SH-SY5Y (cell line): ENCODE measurements around the gene MBP.

Experiments
- GATA2 ChIP-seq: IDR thresholded peaks from 2 replicates; pipeline ENCODE4 v1.6.1; 2011; ENCODE audit warnings: mild to moderate bottlenecking, low read depth, low read length
- GATA3 ChIP-seq: IDR thresholded peaks from 2 replicates; pipeline ENCODE4 v1.6.1; 2011; ENCODE audit warnings: low read depth, mild to moderate bottlenecking, low read length, moderate library complexity

Gene MBP

DNA sequence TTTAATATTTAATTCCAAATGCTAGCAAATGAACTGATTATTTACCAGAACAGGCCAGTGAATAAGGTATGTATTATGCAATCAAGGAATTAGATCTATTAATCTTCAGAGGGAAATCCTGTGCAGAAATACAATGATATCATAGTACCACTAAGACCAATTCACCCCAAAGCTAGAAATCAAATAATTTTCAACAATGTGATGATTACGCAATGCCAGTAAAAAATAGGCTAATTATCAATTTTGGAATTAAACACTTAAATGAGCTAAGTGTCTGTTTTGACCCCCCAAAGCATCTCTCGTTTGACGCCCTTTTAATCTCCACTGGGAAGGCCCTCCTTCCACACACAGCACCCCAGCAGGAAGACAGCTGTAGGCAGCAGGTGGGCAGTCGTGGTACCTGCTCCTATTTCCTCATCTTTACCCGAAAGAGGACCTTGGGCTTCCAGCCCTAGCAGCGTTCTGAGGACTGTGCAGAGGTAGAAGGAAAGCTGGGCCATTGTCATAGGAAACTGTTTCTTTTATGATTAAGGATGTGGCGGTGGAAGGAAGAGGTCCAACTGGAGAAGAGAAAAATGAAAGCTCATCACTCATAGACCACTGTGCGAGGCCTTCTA, 84.7 kb downstream of the MBP start:
- TF ChIP-seq GATA3 = no peak

DNA sequence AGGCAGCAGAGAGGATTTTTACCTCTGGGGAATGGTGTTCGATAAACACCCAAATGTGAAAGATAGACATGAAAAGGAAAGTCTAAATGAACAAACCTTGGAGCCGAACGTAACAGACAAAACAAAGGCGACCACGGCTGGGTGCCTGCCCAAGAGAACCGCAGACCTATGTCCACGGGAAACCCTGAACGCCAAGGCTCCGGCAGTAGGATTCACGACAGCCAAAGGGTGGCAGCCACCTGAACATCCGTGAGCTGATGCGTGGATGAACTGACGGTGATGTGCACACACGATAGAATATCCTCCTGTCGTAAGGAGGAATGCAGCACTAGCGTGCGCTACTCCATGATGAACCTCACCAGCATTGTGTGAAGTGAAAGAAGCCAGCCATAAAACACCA, 85.6 kb downstream of the MBP start:
- TF ChIP-seq GATA3 (no peak), GATA2 (no peak)

DNA sequence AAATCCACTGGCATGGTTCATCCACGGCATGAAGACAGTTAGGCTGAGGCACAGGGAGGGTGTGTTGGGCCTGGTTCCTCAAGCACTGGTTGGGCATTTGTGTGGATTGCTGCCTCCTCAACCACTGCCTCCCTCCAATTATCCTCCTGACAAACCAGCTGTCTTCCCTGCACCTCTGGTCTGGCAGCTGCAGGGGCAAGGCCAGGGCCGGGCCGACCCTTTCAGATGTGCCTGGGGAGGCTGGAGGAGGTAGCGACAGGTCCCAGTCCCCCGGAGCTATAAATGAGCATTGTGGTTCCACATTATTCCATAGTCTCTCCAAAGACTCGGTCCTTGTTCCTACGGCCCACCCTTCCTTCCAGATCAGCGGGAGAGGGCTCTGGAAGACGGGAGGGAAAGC, 86.2 kb downstream of the MBP start:
- no peak for TF ChIP-seq GATA2
- TF ChIP-seq GATA3 = no peak

DNA sequence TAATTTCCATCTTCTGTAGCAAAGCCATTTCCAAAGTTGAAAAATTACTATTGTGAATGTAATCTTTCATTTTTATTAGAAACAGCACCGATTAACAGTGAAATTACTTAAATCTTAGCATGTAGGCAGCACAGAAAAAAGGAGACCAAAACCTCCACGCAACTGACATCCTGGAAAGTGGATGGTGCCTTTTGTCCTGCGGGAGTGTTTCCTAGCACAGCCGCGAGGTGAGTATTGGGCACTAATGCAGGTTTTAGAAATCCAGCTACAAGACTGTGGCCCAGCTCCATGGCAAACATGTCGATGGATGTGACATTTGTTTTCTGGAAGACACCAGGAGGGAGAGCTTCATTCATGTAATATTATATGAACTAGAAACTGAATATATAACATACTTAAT, 86.9 kb downstream of the MBP start:
- TF ChIP-seq GATA2 (no peak), GATA3 (no peak)

DNA sequence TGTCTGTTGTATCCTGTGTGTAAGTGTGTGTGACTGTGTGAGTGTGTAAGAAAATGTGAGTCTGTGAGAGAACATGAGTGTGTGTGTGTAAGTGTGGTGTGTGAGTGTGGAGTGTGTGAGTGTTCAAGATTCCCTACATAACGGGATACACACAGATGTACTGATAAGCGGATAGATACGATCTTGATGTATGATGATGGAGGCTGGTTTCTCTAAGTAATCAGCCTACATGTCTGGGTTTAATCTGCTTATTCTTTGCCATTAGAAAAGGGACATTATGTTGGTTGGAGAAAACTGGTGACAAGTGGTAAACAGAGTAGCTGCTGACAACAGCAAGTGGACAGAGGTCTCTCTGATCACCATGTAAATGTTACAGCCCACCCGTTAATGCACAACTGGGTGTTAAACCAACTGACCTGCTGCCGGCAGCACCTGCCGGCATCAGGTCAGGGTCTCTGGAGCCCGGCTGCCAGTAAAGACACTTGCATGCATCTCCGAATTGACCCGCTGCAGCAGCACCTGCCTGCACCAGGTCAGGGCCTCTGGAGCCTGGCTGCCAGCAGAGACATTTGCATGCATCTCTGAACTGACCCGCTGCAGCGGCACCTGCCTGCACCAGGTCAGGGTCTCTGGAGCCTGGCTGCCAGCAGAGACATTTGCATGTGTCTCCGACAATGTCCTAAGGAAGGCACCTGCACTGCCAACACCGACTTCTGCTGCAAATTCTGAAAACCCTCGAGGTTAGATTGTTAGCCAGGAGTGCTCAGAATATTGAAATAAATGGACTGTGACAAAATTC, 87.5 kb downstream of the MBP start:
- TF ChIP-seq GATA3 (no peak), GATA2 (no peak)

DNA sequence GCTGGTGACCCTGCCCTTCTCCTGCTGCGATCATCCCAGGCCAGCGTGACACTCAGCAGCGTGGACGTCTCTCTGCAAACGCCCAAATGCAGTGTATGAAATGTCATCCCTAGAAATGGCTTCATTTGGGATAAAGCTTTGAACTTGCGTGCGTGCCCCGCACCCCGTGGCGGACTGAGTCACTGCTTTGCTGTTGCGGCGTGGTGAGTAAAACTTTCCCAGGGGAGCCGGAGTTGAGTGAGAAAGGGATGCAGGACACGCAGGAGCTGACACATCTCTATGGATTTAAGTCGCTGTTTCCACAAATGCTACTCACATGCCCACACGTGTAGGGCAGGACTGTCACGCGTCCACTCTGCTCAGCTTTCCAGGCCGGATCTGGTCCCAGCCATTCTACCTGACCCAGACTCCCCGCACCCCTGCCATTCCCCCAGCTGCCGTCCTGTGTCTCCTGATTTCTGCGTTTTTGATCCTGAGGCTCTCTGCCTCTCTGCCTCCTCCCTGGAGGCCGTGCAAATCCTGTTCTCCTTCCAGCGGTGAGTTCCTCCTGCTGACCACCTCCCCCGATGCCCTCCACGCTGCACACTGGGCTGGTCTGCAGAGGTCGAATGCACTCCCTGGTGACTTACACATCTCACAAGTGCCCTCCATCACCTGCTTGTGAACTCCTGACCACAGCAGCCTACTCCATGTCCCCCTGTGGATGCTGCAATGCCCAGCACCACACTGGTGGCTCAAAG, 88.9 kb downstream of the MBP start:
- TF ChIP-seq GATA2 (no peak), GATA3 (no peak)

DNA sequence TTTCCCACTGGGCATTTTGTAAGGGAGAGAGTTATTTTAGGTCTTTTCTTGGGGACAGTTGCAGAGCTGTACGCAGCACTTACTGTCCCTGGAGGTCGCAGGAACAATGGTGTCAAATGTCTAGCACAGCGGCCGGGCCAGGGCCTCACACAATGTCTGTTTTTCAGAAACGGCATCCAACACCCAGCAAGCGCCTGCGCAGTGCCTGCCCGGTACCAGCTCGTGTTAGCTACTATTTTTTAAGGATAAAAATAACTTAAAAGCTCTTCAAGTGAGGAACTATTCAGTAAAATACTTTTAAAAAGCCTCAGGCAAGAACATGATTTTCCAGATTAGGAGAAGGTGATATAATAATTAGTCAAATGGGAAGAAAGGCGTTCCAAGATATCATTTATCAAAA, 90.0 kb downstream of the MBP start:
- TF ChIP-seq GATA2 (no peak), GATA3 (no peak)

DNA sequence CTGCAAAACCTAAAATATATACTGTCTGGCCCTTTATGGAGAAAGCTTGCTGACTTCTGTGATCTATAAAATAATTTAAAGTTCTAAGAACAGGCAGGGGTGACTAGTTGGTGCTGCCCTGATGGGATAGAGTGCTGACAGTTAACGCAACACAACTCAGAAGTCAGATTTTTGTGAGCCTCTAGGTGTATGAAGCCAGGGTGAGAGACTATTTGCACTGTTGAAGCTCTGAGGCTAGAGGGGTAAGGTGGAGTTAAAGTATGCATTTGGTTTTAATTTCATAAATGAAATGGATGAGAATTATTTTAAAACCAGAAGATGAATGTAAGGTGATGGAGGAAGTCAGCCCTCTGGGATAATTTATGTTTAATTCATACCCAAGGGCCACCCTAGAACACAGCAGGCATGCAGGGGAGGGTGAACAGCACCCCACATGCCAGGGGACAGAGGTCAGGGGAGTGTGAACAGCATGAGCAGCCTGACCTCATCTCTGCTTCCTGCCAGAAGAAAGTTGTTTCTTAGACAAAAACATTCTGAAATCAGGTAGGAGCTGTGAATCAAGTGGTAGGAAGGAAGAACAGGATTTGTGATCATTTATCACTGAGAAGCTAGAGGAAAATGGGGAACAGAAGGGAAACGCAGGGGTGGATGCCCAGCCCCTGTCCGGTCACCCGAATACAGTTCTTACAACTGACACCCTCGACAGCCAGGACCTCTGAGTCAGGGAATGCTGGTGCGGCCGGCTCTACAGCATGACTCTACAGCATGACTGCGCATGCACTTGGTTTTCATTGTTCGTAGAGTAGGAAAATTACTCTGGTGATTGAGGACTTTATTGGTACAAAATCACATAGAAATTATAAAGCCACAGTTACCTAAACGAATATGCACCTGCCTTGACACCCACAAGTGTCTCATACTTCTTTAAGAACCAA, 93.1 kb downstream of the MBP start:
- TF ChIP-seq GATA3 = no peak
- TF ChIP-seq GATA2 = no peak

DNA sequence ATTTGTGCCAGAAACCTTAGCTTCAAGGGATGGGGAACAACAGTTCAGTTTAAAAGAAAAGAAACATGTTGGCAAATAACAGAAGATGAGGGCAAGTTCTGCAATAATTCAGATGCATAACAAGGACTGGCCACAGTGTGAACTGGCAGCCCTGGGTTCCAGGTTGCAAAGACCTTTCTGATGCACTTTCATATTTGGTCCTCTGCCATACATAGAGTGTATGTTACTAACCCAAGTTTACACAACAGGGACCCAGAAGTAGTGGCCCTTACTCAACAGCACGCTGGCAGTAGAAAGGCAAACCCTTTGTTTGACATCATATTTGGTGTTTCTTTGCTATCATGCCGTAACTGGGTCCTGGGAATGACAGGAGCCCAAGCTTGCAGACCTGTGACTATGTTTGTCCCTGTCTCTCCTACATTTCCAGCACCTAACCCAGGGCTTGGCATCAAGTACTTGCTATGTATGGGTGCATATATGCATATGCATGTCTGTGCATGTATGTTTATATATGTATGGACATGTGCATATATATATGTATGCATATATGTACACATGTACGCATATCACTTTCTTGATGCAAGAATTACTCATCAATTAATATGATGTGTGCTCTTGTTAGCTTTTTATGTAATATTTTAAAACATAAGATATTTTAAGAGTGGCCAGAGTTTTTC, 94.3 kb downstream of the MBP start:
- TF ChIP-seq GATA3 (no peak), GATA2 (no peak)

DNA sequence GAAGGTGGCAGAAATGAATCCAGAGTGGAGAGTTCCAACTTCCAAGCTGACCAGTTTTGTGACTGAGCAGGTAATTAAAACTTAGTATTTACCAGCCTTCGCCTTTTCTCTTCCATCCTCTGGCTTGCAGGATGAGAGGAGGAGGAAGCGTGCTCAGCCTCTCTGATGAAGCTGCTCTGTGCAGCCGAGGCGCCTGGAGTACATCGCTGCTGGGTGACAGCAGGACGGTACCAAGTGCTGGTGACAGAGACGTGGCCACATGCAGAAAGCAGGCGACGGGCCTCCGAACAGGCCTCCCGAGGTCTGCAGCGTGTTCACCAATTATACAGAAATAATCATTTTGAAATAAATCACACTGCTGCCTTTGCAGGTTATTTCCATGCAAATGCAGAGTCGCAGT, 95.0 kb downstream of the MBP start:
- TF ChIP-seq GATA3 (no peak), GATA2 (no peak)

DNA sequence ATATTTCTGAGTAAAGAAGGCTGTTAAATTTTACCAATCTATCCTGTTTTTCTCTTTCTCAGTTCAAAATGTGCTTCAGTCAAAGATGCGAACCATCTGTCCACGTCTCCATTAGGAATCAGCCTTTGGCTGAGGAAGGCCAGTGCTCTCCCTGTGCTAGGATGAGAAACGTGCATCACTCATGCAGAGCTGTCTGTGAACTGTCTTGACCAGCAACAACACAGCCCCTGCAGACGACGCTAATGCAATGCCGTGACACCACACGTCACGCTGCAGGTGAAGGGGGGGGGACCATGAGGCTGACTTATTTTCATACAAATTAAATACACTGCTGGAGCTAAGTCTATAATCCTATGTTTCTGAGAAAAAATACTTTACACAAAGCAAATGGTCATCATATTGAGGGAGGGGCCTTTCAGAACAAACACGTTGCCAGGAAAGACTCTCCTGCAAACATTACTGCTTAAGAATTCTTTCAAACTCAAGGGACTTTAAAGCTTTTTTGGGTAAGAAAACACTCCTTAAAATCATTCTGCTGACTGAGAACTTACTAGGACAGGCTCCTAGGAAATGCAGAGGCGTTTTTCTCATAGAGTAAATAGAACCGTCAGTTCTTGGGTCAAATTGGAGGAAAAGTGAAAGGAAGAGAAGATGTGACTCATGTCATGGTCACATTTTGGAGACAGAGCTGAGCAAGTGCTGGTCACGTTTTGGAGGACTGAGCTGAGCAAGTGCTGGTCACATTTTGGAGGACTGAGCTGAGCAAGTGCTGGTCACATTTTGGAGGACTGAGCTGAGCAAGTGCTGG, 97.0 kb downstream of the MBP start:
- TF ChIP-seq GATA3 (no peak), GATA2 (no peak)

DNA sequence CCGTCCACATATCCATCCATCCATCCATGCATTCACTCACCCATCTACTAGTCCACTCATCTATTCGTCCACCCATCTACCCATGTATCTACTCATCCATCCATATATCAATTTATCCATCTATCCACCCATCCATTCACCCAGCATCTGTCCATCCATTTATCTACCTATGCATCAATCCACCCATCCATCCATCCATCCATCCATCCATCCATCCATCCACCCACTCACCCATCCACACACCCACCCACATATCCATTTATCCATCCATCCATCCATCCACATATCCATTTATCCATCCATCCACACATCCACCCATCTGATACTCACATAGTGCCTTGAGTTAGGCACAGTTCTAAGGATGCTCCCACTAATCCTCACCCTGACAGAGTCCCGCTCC, 99.0 kb downstream of the MBP start:
- TF ChIP-seq GATA2 = no peak
